H1 (cell line): ENCODE data around the gene ARHGAP15. TPM values are rescaled to one million over a fixed set of nuclear protein-coding genes. Genes with fewer than 3 reads are reported as not detected.

Source experiments
- CEBPB ChIP-seq: IDR thresholded peaks from 2 replicates; pipeline ENCODE4 v1.6.1; 2012; ENCODE audit warnings: low read depth, low read length
- CHD7 ChIP-seq: fragments of 300-600 bp; sonication (generic); IDR thresholded peaks from 2 replicates; pipeline ENCODE4 v1.7.1; 2012; ENCODE audit warnings: low read length, moderate library complexity, mild to moderate bottlenecking, inconsistent platforms; ENCODE audit not compliant: insufficient replicate concordance
- CTBP2 ChIP-seq: IDR thresholded peaks from 2 replicates; pipeline ENCODE4 v1.7.0; 2011; ENCODE audit warnings: borderline replicate concordance, mild to moderate bottlenecking, moderate library complexity, mixed read lengths, low read length; ENCODE audit not compliant: insufficient read depth, insufficient read length
- E2F6 ChIP-seq: IDR thresholded peaks from 2 replicates; pipeline ENCODE4 v1.6.1; 2012; ENCODE audit warnings: inconsistent platforms
- GABPA ChIP-seq: IDR thresholded peaks from 2 replicates; pipeline ENCODE4 v1.6.1; 2011; ENCODE audit warnings: mild to moderate bottlenecking, low read length, moderate library complexity, borderline replicate concordance; ENCODE audit not compliant: insufficient read depth
- JUND ChIP-seq: IDR thresholded peaks from 2 replicates; pipeline ENCODE4 v1.6.1; 2011; ENCODE audit warnings: mild to moderate bottlenecking, improper control_type of control experiment, low read length
- NANOG ChIP-seq: IDR thresholded peaks from 2 replicates; pipeline ENCODE4 v1.6.1; 2011; ENCODE audit warnings: low read length, low read depth, mild to moderate bottlenecking, inconsistent platforms; ENCODE audit not compliant: insufficient read depth, poor library complexity, severe bottlenecking
- SIRT6 ChIP-seq: IDR thresholded peaks from one replicate; pipeline ENCODE4 v1.7.1; 2012; ENCODE audit warnings: low read length, inconsistent platforms
- SUZ12 ChIP-seq: fragments of 200-600 bp; sonication (generic); IDR thresholded peaks from 2 replicates; pipeline ENCODE4 v1.6.1; 2012; ENCODE audit warnings: mild to moderate bottlenecking, inconsistent platforms, low read length, moderate library complexity, mixed read lengths
- polyA plus RNA-seq, 7 experiments: library from polyadenylated mRNA; depleted of rRNA in 3 of 7; stranded (reverse) in 5 of 7; unstranded in 2 of 7; fragments of >200 nt in 5 of 7; fragments of 200-250 nt in 2 of 7; gene quantifications; 1 replicate in 5 of 7; 2 replicates in 1 of 7; 4 replicates in 1 of 7; pipeline versions ENCODE4 v1.2.1 to v1.2.3, GENCODE V29; 2011 to 2013; ENCODE audit warnings: missing spikeins in 2 of 7, mixed read lengths in 2 of 7
- total RNA-seq: library from RNA; stranded (reverse); fragmentation: NEBNext Ultra II Directional; extraction: Animal tissue kit (Norgen Biotek cat#: 25700); gene quantifications from 2 replicates; pipeline ENCODE4 v1.2.1, GENCODE V29; 2021

ARHGAP15 gene
- total and polyA plus RNA-seq, 2 of the 8 experiments (the other 6 are each of a cell fraction or from before 2014, with no cell fraction given) = not detected

GRCh38 chr2:143280097-143280757 is 151.0 kb downstream of the ARHGAP15 start (continued):
- TF ChIP-seq CHD7 (no peak), E2F6 (no peak), CEBPB (no peak), SUZ12 (no peak), JUND (no peak), GABPA (no peak), NANOG (no peak), SIRT6 (no peak), CTBP2 (no peak)
